ENCODE results near the gene PARL.
"Not testable (repeated sequence)": the region's sequence is repeated elsewhere in the genome, so short reads cannot be mapped to it uniquely, and the experiment has no call there.

PARL gene

DNA sequence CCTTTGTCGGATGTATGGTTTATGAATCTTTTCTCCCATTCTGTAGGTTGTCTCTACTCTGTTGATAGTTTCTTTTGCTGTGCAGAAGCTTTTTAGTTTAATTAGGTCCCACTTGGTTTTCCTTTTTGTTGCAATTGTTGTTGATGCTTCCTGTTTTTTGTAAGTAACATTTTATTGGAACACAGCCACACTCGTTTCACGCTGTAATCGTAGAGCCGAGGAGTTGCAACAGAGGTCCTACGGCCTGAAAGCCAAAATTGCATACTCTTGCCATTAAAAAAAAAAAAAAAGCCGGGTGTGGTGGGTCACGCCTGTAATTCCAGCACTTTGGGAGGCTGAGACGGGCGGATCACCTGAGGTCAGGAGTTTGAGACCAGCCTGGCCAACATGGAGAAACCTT, 100.2 kb downstream of the PARL start:
- DNase-seq (ENCODE audit: low spot score): not testable (repeated sequence)

DNA sequence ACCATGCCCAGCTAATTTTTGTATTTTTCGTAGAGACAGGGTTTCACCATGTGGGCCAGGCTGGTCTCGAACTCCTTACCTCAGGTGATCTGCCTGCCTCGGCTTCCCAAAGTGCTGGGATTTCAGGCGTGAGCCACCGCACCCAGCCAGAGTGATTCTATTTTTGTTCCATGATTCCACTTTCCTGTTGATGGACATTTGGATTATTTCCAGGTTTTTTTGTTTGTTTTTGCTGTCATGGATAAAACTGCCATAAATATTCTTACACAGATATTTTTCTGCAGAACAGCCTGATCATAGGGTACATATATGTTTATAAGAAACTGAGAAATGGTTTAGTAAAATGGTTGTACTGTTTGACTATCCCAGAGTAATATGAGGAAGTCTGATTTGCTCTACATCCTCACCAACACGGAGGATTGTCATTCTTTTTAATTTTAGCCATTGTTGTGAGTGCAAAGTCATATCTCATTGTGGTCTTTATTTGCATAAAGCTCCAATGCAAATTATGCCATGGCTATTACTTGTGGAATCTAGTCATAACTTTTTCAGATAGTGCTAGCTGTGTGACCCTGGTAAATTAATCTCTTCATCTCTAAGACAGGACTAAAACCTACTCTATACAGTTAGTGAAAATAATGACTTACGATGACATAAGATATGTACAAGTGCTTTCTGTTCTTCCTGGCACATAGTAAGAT, 102.0 kb downstream of the PARL start:
- no peak for DNase-seq (ENCODE audit: low spot score)

DNA sequence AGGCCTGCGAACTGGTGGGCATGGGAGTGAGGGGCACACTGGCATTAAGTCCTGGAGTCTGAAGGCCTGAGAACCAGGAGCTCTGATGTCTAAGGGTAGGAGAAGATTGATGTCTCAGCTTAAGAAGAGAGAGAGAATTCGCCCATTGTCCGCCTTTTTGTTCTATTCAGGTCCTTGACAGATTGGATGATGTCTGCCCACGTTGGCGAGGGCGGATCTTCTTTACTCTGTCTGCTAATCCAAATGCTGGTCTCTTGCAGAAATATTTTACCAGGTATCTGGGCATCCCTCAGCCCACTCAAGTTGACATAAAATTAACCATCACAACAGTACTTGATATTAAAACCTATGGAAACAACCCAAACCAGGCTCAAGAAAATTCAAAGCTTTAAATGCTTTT, 103.4 kb downstream of the PARL start:
- DNase-seq (ENCODE audit: low spot score): no peak

DNA sequence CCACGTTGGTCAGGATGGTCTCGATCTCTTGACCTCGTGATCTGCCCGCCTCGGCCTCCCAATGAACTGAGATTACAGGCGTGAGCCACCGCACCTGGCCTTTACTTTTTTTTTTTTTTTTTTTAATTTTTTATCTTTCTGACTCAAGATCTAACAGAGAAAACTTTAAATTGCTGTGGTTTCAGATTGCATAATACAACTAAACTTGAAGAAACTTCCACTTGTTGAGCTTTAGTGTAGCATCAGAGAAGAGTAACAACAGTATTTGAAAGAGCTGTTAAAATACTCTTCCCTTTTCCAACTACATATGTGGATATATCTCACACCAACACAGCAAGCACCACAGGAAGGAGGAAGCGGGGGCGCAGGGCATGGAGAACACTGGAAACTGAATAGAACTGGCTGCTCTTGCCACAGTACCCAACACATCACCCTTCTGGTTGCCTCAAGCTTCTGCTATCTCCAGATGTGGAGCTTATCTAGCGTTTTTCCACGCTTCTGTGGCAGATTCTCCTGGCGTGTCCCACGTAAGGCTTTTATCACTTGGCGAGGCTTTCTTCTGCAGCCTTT, 104.7 kb downstream of the PARL start:
- DNase-seq (ENCODE audit: low spot score): no peak

All from CD4-positive, alpha-beta T cell treated with Interleukin-15 for 4 hours (primary cell).